LNCAP (cell line): Measurements from ENCODE around the gene SOBP.

Source experiments
- CTCF ChIP-seq: fragments of 450-650 bp; IDR thresholded peaks from 2 replicates; pipeline ENCODE4 v1.5.1; 2017; ENCODE audit warnings: mild to moderate bottlenecking

Gene SOBP

GRCh38 chr6:107648983-107649382 lies 159.1 kb downstream of the SOBP start:
- TF ChIP-seq CTCF, result no peak

- TF ChIP-seq CTCF, result no peak
These were observed 162.7 kb downstream of the SOBP start for GRCh38 chr6:107652526-107653182.

- no peak for TF ChIP-seq CTCF
These were observed 163.3 kb downstream of the SOBP start for GRCh38 chr6:107653183-107653580.

- TF ChIP-seq CTCF, result no peak
These were observed 164.0 kb downstream of the SOBP start for GRCh38 chr6:107653861-107654394.

- TF ChIP-seq CTCF, result no peak
These were observed 164.8 kb downstream of the SOBP start for GRCh38 chr6:107654764-107655163.

GRCh38 chr6:107655245-107655644 lies 165.3 kb downstream of the SOBP start:
- TF ChIP-seq CTCF, result peak; percentile 51; the same call in 1 of the 2 replicates

- TF ChIP-seq CTCF, result no peak
These were observed 165.9 kb downstream of the SOBP start for GRCh38 chr6:107655864-107656263.

GRCh38 chr6:107656401-107656800 lies 166.5 kb downstream of the SOBP start:
- no peak for TF ChIP-seq CTCF
